Right lobe of liver (tissue), 6 donors: ENCODE measurements around the gene CCNA2. TPM values are rescaled to one million over a fixed set of nuclear protein-coding genes. Genes with fewer than 3 reads are reported as not detected.

ENCODE experiments used
- ATAC-seq, 4 donors: fragments of 200-7000 bp; cut with Tn5 transposase; one replicate each; pipeline ENCODE4 v1.9.1; 2020; ENCODE audit warnings: mild to moderate bottlenecking in 4 of 4, moderate library complexity in 4 of 4
- DNase-seq, 3 donors: peaks; one replicate each; pipeline ENCODE4 v3.0.0-alpha.2; 2020
- H3K27ac ChIP-seq, 3 donors: fragments of 200-600 bp; one replicate each; pipeline ENCODE4 v1.8.0; 2022
- H3K27me3 ChIP-seq, 2 donors: fragments of 200-600 bp; one replicate each; pipeline ENCODE4 v1.8.0; 2022
- H3K36me3 ChIP-seq, 4 donors: fragments of 200-600 bp; sonication (generic) in 1 of 4; one replicate each; pipeline versions ENCODE4 v1.5.1 to v1.8.0; 2017 to 2022; ENCODE audit warnings: control low read depth in 1 of 4
- H3K4me1 ChIP-seq, 4 donors: fragments of 200-600 bp; sonication (generic) in 1 of 4; one replicate each; pipeline versions ENCODE4 v1.5.1 to v1.8.0; 2017 to 2022; ENCODE audit warnings: control low read depth in 1 of 4
- H3K4me3 ChIP-seq, 3 donors: fragments of 200-600 bp; one replicate each; pipeline ENCODE4 v1.8.0; 2022
- H3K9me3 ChIP-seq, 4 donors: fragments of 200-600 bp; sonication (generic) in 1 of 4; one replicate each; pipeline versions ENCODE4 v1.5.1 to v1.8.0; 2017 to 2022; ENCODE audit warnings: control low read depth in 1 of 4
- POLR2A ChIP-seq: fragments of 450-650 bp; IDR thresholded peaks from one replicate; pipeline ENCODE4 v1.6.1; 2017; ENCODE audit warnings: antibody characterized with exemption, mild to moderate bottlenecking
- WGBS: methylation state at CpG from one replicate; pipeline ENCODE4 v1.1.6; 2018; ENCODE audit warnings: low coverage, low lambda C conversion rate; ENCODE audit not compliant: insufficient coverage; ENCODE audit errors: missing lambda C conversion rate; 5-methylcytosine and 5-hydroxymethylcytosine counted together
- intact Hi-C, 2 donors: fragments of 100-400 bp; cut with DNase I; formaldehyde crosslinking; loops; one replicate each; pipeline versions ENCODE4 v1.11.2 to v1.14.1; 2022
- total RNA-seq, 6 experiments: library from RNA; depleted of rRNA in 2 of 6; stranded (reverse); fragments of >200 nt in 2 of 6; fragmentation: NEBNext Ultra II Directional in 3 of 6; extraction: Animal tissue kit (Norgen Biotek cat#: 25700) in 3 of 6; gene quantifications; one replicate each; pipeline versions ENCODE4 v1.1.0 to v1.2.4, GENCODE V29; 2016 to 2023
- TF ChIP-seq, protein P1 (sequence below), 4 donors: fragments of 200-600 bp in 3 of 4; fragments of 450-650 bp in 1 of 4; IDR thresholded peaks; one replicate each; pipeline versions ENCODE4 v1.5.1 to v1.8.0; 2016 to 2022; ENCODE audit warnings: antibody characterized with exemption in 4 of 4, mild to moderate bottlenecking in 2 of 4
- donor health status: DM: no; HTN: yes; CAD: no.
- donor health status: DM: no; HTN: no; CAD: no.
- donor health status: DM: no; HTN: no; CAD: no.
- donor health status: DM: no; HTN: yes; CAD: no.
- donor health status: DM: no; HTN: yes; CAD: no.

CCNA2 gene
- total RNA-seq, 6 experiments from 2014 or later, result 0.15 to 4.3 (median 1.4) TPM

DNA sequence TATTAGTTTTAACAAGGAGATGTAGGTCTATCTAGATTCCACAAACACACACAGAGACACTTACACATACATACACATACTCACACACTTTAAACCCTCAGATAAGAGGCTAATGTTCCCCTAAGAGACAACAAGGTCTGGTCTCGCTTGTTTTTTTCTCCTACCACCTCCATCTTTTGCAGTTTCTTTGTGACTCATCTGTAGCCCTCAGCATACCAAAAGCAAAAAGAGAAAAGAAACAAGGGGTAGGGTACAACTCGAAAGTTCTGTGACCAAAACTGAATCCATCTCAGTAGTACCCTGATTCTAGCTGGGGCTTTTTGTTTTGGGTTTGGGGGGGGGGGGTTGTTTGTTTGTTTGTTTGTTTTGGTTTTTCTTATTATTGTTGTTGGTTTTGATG lies 34.8 kb downstream of the CCNA2 start:
- intact Hi-C loops, result no loop called here
- no peaks in the 10 kb centered on the region for H3K36me3 ChIP-seq
- ATAC-seq, result no peak
- WGBS, result 56% methylated on average over 2 of the region's 2 CpGs
- H3K27me3 ChIP-seq, result no peaks in the 10 kb centered on the region
- no peaks in the 10 kb centered on the region for H3K4me1 ChIP-seq
- no peak overlapping the region for H3K27ac ChIP-seq
- no peaks in the 10 kb centered on the region for H3K9me3 ChIP-seq
- DNase-seq, result no peak
- TF ChIP-seq, protein P1, sequence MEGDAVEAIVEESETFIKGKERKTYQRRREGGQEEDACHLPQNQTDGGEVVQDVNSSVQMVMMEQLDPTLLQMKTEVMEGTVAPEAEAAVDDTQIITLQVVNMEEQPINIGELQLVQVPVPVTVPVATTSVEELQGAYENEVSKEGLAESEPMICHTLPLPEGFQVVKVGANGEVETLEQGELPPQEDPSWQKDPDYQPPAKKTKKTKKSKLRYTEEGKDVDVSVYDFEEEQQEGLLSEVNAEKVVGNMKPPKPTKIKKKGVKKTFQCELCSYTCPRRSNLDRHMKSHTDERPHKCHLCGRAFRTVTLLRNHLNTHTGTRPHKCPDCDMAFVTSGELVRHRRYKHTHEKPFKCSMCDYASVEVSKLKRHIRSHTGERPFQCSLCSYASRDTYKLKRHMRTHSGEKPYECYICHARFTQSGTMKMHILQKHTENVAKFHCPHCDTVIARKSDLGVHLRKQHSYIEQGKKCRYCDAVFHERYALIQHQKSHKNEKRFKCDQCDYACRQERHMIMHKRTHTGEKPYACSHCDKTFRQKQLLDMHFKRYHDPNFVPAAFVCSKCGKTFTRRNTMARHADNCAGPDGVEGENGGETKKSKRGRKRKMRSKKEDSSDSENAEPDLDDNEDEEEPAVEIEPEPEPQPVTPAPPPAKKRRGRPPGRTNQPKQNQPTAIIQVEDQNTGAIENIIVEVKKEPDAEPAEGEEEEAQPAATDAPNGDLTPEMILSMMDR (IDR thresholded peaks at IDR 0.05), result no peak
- TF ChIP-seq POLR2A, result no peak
- no peak overlapping the region for H3K4me3 ChIP-seq

DNA sequence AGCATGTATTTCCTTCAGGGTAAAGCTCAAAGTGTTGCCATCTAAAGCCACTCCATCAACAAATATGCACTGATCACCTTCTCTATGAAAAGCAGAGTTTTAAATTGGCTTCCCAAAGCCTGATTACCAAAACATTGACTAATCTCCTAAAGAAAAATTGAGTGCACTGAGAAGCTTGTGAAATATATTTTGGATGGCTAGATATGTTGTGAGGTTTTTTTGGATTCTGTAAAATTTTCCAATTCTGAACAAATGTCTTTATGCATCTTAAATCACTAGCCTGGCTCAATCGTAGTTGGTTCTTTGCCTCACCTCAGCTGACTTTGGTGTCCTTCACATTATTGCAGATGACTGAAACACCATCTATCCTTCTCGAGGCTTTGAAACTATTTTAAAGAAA lies 37.5 kb downstream of the CCNA2 start:
- TF ChIP-seq, protein P1 (IDR thresholded peaks at IDR 0.05), result no peak
- no peak for TF ChIP-seq POLR2A
- Histone ChIP-seq H3K36me3 (no peaks in the 10 kb centered on the region), H3K4me3 (no peak overlapping the region), H3K27me3 (no peaks in the 10 kb centered on the region), H3K4me1 (no peaks in the 10 kb centered on the region), H3K27ac (no peak overlapping the region), H3K9me3 (no peaks in the 10 kb centered on the region)
- 47% methylated on average over 2 of the region's 2 CpGs for WGBS
- DNase-seq (no peak), ATAC-seq (no peak)
- intact Hi-C loops, result no loop called here

DNA sequence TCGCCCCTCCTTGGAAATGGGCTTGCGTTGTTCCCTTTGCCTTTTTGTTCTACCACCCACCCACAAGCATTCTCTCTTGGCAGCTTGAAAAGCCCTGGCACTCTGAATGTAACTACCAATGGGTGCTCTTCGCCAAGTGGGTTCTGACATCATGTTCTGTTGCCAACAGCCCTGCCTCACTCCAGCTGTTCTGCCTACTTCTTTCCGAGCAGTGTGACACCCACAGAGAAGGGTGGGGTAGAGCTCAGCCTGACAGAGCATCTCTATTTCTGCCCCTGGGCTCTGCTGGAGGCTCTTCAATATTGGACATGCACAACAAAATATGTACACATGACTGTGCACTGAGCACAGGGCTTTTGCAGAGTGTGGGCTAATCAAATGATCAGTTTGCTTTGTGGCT lies 38.2 kb downstream of the CCNA2 start:
- TF ChIP-seq, protein P1 (IDR thresholded peaks at IDR 0.05), result no peak
- TF ChIP-seq POLR2A, result no peak
- Histone ChIP-seq H3K4me3 (no peak overlapping the region), H3K36me3 (no peaks in the 10 kb centered on the region), H3K27me3 (no peaks in the 10 kb centered on the region), H3K27ac (no peak overlapping the region), H3K9me3 (no peaks in the 10 kb centered on the region), H3K4me1 (no peaks in the 10 kb centered on the region)
- intact Hi-C loops, result no loop called here
- ATAC-seq (no peak), DNase-seq (no peak)
- 47% methylated on average over 4 of the region's 4 CpGs for WGBS

DNA sequence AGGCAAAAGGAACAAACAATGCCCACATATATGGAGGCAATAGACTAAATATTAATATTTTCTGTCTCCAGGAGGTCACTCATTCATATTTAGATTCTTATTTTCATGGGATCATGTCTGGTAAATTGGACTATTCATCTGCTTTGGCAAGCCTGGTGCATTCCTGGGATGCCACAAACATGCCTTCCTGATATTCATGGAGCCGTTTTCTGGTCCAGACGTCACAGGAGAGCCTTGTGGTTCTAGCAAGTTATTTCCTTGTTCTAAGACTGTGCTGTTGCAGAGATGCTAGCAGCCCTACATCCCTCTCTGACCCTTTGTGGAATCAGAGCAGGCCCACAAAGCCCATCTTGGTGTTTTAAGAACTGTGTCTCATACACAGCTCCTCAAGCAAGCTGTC lies 38.7 kb downstream of the CCNA2 start:
- H3K36me3 ChIP-seq, result no peaks in the 10 kb centered on the region
- no peaks in the 10 kb centered on the region for H3K4me1 ChIP-seq
- H3K27ac ChIP-seq, result no peak overlapping the region
- no peaks in the 10 kb centered on the region for H3K9me3 ChIP-seq
- H3K27me3 ChIP-seq, result no peaks in the 10 kb centered on the region
- intact Hi-C loops, result no loop called here
- no peak overlapping the region for H3K4me3 ChIP-seq
- DNase-seq, result no peak
- ATAC-seq, result no peak
- TF ChIP-seq, protein P1 (IDR thresholded peaks at IDR 0.05), result no peak
- no peak for TF ChIP-seq POLR2A
- WGBS, result 64% methylated on average over 2 of the region's 2 CpGs

DNA sequence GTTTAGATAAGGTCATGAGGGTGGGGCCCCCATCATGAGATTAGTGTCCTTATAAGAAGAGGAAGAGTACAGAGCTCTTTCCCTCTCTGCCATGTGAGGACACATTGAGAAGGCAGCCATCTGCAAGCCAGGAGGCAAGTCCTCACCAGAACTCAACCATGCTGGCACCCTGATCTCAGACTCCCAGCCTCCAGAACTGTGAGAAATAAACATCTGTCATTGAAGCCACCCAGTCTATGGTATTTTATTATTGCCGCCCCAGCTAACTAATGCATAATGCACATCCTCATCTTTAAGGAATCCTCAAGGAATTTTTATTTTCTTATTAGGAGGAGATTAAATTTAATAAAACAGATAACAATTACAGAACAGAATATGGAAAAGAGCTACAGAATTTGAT lies 39.3 kb downstream of the CCNA2 start:
- no peak for DNase-seq
- Histone ChIP-seq H3K27ac (no peak overlapping the region), H3K27me3 (no peaks in the 10 kb centered on the region), H3K4me3 (no peak overlapping the region), H3K36me3 (no peaks in the 10 kb centered on the region), H3K9me3 (no peaks in the 10 kb centered on the region), H3K4me1 (no peaks in the 10 kb centered on the region)
- intact Hi-C loops, result no loop called here
- 29% methylated on average over 1 of the region's 1 CpG for WGBS
- TF ChIP-seq, protein P1 (IDR thresholded peaks at IDR 0.05), result no peak
- no peak for TF ChIP-seq POLR2A
- ATAC-seq, result no peak
